Gastroesophageal sphincter (tissue), 3 donors: ENCODE results near the gene AMBP.

Experiments
- EP300 ChIP-seq: sonication (generic); formaldehyde crosslinking; IDR thresholded peaks from one replicate; pipeline ENCODE4 v1.6.1; 2017; ENCODE audit warnings: antibody characterized with exemption, mild to moderate bottlenecking
- POLR2A ChIP-seq, 2 donors: fragments of 450-650 bp; IDR thresholded peaks; one replicate each; pipeline ENCODE4 v1.6.1; 2017; ENCODE audit warnings: antibody characterized with exemption in 2 of 2, mild to moderate bottlenecking in 2 of 2, moderate library complexity in 1 of 2
- POLR2AphosphoS5 ChIP-seq: sonication (generic); formaldehyde crosslinking; IDR thresholded peaks from one replicate; pipeline ENCODE4 v1.6.1; 2017; ENCODE audit warnings: antibody characterized with exemption
- TF ChIP-seq, protein P1 (sequence below), 4 experiments: fragments of 200-600 bp in 2 of 4; fragments of 450-650 bp in 2 of 4; sonication (generic) in 1 of 4; IDR thresholded peaks; one replicate each; pipeline ENCODE4 v1.5.1; 2017 to 2019; ENCODE audit warnings: antibody characterized with exemption in 4 of 4, mild to moderate bottlenecking in 2 of 4, moderate library complexity in 2 of 4

DNA sequence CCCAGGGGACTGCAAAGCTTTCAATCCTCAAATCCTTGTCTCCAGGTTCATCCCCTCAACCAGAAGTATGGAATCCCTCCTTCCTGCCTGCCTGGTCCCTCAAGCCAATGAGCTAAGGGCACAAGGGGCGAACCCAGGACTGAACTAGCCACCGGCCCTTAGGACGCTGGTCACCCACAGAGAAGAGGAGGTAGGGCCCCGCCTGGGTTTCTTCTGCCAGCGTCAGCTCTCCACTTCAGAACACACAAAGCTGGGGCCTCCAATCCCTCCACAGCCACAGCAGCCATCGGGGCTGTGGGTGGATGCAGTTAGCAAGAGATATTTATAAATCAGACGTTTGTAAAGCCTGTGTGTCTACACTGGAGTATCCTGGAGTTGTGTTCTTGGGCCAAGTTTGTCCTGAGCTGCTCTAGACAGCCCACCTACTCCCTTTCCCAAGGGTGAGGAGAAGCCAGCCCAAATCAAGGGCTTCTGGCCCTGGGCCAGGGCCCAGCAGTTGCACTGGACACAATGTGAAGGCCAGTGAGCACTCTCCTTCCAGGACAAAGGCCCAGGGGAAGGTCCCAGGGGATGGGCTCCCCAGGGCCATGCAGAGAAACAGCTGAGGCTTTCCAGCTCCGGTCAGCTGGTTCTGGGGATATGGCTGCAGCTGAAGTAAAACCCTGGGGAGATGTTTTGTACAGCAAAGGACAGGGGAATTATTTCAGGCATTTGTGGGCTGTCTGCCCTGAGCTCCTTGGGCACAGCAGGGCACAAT is 18.9 kb downstream of the AMBP start:
- TF ChIP-seq, protein P1, sequence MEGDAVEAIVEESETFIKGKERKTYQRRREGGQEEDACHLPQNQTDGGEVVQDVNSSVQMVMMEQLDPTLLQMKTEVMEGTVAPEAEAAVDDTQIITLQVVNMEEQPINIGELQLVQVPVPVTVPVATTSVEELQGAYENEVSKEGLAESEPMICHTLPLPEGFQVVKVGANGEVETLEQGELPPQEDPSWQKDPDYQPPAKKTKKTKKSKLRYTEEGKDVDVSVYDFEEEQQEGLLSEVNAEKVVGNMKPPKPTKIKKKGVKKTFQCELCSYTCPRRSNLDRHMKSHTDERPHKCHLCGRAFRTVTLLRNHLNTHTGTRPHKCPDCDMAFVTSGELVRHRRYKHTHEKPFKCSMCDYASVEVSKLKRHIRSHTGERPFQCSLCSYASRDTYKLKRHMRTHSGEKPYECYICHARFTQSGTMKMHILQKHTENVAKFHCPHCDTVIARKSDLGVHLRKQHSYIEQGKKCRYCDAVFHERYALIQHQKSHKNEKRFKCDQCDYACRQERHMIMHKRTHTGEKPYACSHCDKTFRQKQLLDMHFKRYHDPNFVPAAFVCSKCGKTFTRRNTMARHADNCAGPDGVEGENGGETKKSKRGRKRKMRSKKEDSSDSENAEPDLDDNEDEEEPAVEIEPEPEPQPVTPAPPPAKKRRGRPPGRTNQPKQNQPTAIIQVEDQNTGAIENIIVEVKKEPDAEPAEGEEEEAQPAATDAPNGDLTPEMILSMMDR (IDR thresholded peaks at IDR 0.05) = no peak
- TF ChIP-seq POLR2AphosphoS5 = no peak
- TF ChIP-seq EP300 = no peak
- no peak for TF ChIP-seq POLR2A (IDR thresholded peaks at IDR 0.05)
